Stimulated activated CD8-positive, alpha-beta memory T cell treated with anti-CD3 and anti-CD28 coated beads, Interleukin-15, amount 100 ng/mL, for 24 hours (primary cell): ENCODE results near the gene KRTAP10-1.
"Not testable (repeated sequence)": the region's sequence is repeated elsewhere in the genome, so short reads cannot be mapped to it uniquely, and the experiment has no call there.

ENCODE experiments used
- DNase-seq: peaks from one replicate; pipeline ENCODE4 v3.0.0-alpha.2; 2020; ENCODE audit warnings: low read depth

Gene KRTAP10-1

DNA sequence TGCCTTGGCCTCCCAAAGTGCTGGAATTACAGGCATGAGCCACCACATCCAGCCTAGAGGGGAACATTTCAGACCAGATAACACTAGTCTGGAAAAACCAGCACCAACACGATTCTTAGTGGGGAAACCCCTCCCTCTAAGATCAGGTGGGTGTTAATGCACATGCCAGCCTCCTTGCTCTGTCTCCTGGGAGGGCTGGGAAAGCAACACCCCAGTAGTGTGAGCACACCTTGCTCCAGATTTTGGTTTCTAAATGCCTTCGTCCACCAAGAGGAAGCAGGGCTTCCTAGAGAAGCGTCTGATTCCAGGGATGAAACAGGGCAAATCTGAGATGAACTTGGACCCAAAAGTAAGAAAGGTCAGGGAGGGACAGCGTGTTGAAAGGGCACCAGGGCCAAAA is 31.3 kb upstream of the KRTAP10-1 start:
- DNase-seq: no peak

GRCh38 chr21:44569861-44570517 is 30.0 kb upstream of the KRTAP10-1 start:
- DNase-seq: no peak

- no peak for DNase-seq
Measured at GRCh38 chr21:44568667-44569556, 28.9 kb upstream of the KRTAP10-1 start.

DNA sequence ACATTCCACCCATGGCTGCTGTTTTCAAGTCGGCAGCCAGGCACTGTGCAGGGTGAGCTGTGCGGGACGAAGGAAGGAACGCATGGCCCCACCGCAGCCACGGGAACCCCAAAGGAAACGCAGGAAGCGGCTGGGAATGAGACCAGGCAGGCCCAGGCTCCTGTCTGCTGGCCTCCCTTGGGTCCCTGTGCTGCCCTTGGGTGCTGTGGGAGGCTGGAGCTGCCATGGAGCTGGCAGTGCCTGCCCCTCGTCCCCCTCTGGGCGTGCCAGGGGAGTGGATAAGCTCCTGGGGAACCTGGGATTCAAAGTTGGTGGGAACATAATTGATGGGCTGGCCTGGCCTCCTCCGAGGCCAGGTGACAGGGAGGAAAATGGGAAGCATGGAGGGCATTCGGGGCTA is 28.3 kb upstream of the KRTAP10-1 start:
- DNase-seq: no peak

- DNase-seq: no peak
Measured at GRCh38 chr21:44567481-44568171, 27.6 kb upstream of the KRTAP10-1 start.

DNA sequence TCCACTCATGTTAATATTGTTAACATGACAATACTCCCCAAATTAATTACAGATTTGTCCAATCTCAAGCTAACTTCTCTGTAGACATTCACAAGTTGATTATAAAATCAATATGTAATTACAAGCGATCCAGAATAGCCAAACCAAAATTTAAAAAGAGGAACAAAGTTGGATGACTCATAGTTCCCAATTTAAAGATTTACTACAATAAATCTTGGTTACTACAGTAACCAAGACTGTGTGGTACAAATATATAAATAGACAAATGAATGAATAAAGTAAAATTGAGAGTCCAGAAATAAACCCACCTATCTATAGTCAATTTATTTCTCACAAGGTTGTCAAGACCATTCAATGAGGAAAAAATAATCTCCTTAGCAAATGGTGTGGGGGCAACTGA is 26.4 kb upstream of the KRTAP10-1 start:
- no peak for DNase-seq

DNA sequence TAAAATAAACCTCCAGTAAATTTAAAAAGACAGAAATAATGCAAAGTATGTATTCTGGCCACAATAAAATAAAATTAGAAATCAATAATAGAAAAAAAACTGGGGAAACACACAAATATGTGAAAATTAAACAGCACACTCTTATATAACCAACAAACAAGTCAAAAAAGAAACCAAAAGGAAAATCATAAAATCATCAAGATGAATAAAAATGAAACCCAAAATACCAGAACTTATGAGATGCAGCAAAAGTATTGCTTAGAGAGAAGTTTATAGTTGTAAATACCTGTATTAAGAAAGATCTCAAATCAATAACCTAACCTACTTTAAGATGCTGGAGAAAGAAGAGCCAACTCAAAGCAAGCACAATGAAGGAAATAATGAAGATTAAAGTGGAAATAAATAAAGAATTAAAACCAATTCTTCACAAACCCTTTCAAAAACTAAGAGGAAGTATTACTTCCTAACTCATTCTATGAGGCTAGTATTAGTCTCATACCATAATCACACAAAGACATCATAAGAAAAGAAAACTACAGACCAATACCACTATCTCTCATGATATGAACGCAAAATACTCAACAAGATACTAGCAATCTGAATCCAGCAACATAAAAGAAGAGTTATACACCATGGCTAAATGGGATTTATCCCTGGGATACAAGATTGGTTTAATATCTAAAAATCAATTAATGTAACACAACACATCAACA is 25.0 kb upstream of the KRTAP10-1 start:
- DNase-seq: no peak

DNA sequence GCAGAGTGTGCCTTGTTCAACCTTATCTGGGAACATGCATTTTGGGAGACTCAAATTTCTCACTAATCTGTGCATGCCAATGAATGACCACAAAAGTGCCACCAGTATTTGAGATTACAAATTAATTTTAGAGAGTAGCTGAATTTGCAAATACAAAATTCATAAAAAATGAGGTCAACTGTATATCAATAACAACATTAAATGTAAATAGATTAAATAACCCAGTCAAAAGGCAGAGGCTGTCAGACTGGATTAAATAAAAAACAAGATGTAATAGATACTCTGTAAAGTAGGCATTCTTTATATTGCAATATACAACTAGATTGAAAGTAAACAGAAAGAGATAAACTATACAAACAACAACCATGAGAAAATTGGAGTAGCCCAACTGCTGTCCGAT is 24.1 kb upstream of the KRTAP10-1 start:
- DNase-seq: no peak

- no peak for DNase-seq
Measured at GRCh38 chr21:44558695-44559094, 18.7 kb upstream of the KRTAP10-1 start, which contains the start of gene KRTAP10-3. Gene KRTAP10-3 (minus strand): TSS chr21:44558795. CDS start chr21:44558715, 80 bp downstream.

DNA sequence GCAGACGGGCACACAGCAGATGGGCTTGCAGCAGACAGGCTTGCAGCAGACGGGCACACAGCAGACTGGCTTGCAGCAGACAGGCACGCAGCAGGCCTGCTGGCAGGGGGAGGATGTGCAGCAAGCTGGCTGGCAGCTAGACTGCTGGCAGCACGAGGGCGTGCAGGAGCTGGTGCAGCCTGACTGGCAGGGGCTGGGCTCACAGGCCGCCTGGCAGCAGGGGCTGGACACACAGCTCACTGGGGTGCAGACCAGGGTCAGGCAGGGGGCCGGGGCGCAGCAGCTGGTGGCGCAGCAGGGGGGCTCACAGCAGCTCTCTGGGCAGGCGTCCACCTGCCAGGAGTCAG is 18.3 kb upstream of the KRTAP10-1 start:
- not testable (repeated sequence) for DNase-seq

DNA sequence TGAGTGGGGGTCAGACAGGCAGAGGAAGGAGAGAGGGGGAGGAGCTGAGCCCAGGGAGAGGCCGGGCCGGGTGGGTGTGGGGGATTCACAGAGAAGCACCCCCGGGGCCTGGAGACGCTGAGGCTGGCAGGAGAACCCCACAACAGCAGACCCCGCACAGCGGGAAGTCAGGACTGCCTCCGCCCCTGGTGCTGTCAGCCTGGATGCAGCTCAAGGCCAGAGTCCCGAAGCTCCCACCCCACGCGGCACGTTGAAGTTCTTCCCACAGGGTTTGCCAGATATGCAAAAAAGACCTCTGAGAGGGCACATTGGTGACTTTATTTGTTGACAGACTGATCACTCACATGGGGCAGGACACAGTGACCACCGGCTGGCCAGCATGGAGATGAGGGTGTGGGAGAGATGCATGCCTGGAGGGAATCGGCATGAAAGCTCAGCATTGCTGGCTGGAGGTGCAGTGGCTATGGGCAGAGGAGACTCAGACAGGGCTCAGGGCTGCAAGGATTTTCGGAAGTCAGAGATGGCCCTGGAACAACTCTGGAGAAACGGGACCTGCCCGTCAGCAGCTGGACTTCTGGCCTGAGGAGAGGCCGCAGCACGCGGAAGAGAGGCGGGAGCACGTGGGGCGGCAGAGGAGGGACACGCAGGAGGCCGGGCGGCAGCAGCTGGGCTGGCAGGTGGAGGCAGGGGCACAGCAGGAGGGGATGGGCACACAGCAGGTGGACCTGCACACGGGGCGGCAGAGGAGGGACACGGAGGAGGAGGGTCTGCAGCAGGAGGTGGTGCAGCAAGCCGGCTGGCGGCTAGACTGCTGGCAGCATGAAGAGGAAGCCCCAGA is 17.7 kb upstream of the KRTAP10-1 start:
- no peak for DNase-seq

- DNase-seq: no peak
Measured at GRCh38 chr21:44556879-44557278, 16.9 kb upstream of the KRTAP10-1 start.

DNA sequence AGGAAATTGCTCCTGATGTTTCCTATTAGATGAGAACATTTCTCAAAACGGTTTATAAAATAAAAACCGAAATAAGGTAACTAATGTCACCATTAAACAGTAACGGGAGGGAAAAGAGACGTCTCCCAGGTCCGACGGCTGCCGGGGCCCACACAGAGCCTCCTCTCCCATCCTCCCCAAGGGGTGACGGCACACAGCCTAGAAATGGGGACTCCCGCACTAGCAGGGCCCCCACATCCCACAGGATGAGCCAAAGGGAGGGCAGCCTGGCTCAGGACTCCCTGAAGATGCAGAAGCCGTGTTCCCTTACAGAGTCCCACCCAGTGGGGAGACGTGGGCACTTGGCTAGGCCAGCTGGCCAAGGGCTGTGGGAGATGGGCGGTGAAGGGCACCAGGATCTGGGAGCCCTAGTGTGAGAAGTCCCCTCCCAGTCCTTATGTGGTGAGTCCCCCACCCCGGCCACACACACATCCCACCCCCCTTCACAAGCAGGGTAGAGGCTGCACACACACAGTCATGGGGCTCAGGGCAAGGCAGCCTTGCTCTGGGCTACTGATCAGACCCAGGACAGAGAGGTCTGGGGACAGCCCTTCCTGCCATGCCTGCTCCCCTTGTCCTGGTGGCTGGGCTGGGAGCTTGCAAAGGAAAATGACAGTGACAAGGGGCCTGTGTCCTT is 15.3 kb upstream of the KRTAP10-1 start:
- no peak for DNase-seq

- DNase-seq: no peak
Measured at GRCh38 chr21:44552681-44553080, 12.7 kb upstream of the KRTAP10-1 start.

DNA sequence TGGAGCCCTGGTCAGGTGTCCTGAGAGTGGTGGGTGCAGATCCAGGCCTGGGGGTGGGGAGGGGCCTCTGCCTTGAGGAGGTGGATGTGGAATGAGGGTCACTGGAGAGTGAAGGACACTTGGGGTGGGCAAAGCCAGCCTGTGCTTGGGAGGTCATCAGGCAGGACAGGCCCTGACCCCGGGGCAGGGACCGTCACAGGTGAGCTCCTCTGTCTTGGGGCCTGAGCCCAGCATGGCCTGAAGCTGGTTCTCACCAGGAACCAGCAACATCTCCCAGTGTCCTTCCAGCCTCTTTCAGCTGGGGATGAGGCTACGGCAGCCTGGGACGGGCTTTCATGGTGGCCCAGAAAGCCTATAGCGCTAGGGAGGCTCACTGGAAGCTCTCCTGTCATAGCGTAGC is 12.1 kb upstream of the KRTAP10-1 start:
- DNase-seq: no peak

DNA sequence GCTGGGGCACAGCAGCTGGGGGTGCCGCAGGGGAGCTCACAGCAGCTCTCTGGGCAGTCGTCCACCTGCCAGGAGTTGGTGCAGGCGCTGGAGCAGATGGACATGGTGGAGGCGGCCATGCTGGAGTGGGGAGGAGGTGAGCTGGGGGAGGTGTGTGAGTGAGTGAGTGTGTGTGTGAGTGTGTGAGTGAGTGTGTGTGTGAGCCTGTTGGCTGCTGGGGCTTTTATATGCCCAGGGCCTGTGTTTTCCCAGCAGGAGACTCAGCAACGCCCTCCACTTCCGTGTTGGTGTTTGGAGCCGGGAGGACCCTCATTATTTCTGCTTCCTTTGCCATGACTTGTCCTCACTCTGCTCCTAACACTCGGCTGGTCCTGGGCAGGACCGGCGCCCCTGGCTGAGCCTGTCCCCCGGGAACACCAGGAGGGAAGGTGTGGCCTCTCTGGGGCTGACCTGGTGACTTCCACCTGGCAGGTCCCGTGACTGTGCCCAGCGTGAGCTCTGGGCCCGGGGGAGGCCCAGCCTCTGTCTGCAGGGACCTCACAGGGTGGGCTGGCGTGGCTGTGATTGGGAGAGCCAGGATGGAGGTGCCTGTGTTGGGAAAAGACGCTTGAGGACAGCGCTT is 11.5 kb upstream of the KRTAP10-1 start, which contains the start of gene KRTAP10-2:
KRTAP10-2 (minus strand) TSS at position 166 of the 622 bp plus-strand sequence; CDS start at position 119, 47 bp downstream.
- no peak for DNase-seq

DNA sequence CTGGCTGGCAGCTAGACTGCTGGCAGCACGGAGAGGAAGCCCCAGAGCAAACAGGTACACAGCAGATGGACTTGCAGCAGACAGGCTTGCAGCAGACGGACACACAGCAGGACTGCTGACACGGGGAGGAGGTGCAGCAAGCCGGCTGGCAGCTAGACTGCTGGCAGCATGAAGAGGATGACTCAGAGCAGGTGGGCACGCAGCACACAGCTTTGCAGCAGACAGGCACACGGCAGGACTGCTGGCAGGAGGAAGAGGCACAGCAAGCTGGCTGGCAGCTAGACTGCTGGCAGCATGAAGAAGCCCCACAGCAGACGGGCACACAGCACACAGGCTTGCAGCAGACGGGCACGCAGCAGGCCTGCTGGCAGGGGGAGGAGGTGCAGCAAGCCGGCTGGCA is 10.8 kb upstream of the KRTAP10-1 start:
- DNase-seq: no peak

- DNase-seq: not testable (repeated sequence)
Measured at GRCh38 chr21:44550285-44550684, 10.3 kb upstream of the KRTAP10-1 start.

- DNase-seq: no peak
Measured at GRCh38 chr21:44549525-44550211, 9.7 kb upstream of the KRTAP10-1 start.
